NCI-H345 treated with DMSO at 0.1 percent for 48 hours (cell line): ENCODE results near the gene ANXA11.
"Not testable (repeated sequence)": the region's sequence is repeated elsewhere in the genome, so short reads cannot be mapped to it uniquely, and the experiment has no call there.

Experiments used
- DNase-seq: peaks from one replicate; lab custom pipeline; 2025; ENCODE audit not compliant: unreplicated experiment; lab: John Stamatoyannopoulos, UW

ANXA11 gene

DNA sequence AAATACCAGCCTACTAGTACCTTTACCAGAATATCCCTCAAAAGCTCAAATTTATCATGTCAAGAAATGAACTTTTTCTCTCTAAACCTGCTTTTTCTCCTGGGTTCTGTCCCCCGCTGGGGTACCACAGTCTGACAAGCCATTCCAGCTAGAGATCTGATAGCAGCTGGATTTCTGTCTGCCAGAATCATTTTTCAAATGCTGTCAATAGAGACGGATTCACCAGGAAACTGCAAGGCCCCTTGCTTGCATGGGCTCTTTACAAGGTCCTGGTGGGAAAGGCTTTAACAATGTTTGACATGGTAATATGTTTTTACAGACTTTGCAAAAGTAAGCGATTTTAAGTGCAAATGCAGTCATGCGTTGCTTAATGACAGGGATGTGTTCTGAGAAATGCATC, 4.9 kb upstream of the ANXA11 start:
- no peak for DNase-seq

DNA sequence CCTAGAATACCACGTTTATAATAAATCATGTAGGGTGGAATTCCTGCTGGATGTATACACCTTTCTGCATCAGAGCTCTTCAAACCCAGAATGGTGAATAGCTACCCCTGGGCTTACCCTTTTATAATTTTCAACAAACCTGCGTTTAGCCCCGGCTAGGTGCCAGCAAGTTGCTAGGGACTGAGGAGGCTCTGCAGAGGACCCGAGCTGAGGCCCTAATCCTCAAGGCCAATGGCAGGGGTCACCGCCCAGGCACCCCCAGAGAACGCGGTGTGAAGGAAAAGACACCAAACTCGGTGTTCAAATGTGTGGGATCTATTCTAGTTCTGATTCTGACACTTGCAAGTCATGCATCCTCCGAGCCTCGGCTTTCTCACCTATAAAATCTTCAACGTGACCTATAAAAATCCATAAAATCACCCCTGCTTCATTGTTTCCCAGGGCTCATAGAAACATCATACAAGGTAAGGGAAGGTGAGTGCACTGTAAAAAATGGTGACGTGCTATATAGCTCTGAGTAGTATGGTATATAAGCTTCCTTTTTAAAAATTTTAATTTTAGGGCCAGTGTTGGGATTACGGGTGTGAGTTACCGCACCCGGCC, 2.5 kb upstream of the ANXA11 start:
- DNase-seq = no peak

DNA sequence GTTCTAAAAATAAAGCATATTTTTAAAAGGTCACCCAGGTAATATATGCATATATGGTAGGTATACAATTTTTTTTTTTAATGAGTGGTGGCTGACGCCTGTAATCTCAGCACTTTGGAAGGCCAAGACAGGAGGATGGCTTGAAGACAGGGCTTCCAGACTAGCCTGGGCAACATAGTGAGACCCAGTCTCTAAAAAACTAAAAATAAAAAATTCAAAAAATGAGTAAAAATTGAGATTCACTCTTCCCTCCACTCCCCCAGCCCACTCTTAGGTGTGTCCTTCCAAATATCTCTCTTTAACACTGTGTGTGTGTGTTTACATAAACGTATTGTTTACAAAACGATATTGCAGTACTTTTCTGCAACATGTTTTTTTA, 929 bp upstream of the ANXA11 start:
- DNase-seq = no peak

DNA sequence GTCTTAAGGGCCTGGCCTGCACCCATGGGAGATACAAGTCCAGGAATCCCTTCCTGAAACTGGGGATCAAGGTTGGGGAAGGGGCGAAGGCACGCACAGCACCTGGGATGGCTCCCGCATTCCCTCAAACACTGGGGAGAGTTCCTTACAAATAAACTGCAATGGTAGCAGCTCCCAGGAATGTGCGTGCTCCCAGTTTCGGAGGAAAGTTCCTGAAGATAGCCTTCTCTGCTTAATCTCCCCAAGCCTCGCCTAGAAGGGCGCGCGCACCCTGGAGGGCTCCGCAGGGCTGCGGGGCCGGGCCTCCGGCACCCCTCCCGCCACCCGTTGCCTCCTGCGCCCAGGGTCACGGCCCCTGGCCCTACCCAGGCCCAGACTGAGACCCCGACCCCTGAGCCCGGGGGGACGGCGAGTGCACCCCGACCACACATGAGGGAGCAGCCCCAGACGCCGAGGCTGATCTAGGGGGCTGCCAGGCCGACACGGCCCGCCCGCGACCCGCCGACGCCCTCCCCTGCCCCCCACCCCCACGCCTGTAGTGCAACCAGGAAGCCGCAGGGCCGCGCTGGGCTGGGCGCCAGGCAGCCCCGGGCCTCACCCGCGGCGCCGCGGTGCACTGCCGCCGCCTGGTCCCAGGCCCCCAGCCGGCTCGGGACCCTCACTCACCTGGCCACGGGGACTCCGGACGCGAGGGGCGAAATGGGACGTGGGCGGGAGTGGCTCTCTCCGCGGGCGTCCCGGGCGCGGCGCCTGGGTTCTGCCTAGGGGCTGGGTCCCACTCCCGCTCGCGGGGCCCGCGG, 460 bp downstream of the ANXA11 start:
- DNase-seq = no peak

DNA sequence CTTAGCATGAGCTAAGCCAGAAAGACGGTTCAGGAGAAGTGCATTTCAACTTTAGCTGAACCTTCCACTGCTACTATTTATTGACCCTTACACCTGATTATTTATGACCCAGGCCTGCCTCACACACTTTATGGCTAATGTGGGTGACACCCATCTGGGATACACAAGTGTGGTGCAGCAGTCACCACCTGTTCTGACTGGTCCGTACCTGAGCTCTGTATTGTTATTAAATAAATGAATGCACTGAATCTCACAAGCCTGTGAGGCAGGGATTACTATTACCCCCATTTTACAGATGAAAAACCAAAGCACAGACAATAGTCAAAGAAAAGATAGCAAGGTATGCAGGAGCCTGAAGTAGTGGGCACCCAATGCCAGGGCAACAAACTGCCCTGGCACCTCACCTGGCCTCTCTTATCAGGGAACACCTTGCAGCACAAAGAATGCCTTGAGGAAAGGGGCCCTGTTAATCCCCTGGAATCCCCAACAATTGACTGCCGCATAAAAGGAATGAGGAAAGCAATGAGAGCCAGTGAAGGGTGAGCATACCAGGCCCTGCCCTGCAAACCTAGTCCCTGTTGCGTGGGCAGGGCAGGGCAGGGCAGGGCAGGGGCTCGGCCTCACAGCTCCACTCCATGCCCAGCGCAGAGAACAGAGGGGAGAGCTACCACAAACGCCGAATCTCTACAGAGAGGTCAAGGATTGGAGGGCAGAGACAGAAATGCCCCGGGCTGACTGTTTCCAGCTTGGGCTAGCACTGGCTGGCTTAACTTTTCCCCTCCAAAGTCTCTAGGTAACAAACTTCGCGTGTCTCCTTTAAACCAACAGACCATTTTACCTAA, 1.3 kb downstream of the ANXA11 start:
- DNase-seq = no peak

DNA sequence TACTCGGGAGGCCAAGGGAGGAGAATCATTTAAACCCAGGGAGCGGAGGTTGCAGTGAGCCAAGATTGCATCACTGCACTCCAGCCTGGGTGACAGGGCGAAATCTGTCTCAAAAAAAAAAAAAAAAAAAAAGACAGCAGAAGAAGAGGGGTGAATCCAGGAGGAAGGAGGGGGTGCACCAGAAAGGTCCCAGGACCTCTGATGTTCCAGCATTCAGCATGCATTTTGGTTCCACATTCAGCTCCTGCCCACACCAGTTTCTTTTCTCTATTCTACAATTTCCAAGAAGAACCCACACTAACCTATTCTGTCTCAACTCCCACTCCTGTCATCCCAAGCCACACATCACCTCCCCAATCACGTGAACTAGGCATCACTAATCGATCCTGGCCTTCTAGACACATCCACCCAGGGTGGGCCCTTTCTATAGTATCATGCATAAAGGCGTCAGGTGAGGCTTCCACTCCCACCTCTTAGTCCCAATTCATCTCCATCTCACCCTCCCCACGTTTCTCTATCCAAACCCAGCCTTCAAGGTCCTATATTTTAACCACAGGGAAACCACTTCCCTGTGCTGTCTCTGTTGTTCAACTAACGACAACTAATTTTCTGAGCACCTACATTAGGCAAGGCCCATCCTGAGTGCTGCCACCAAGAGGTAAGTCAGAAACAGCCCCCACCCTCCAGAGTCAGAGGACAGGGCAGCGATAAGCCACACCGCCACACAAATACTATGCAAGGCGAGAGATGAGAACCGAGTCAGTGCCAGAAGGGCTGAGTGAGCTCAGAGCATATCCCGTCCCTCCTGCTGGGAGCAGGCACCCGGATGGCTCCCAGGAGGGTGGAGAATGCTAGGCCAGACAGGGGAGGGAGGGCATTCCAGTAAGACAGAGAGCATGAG, 2.2 kb downstream of the ANXA11 start:
- no peak for DNase-seq

DNA sequence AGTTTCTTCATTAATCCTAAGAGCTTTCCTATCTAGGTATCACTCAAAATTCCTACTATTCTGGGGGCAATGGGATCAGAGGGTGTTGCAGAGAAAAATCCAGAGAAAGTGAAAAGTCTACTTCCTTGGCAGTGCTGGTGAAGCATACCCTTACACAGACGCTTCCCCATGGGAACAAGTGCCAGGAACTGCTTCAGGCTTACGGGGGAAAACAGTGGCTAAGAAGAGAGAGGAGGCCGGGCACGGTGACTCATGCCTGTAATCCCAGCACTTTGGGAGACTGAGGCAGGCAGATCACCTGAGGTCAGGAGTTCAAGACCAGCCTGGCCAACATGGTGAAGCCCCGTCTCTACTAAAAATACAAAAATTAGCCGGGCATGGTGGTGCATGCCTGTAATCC, 2.8 kb downstream of the ANXA11 start:
- not testable (repeated sequence) for DNase-seq

DNA sequence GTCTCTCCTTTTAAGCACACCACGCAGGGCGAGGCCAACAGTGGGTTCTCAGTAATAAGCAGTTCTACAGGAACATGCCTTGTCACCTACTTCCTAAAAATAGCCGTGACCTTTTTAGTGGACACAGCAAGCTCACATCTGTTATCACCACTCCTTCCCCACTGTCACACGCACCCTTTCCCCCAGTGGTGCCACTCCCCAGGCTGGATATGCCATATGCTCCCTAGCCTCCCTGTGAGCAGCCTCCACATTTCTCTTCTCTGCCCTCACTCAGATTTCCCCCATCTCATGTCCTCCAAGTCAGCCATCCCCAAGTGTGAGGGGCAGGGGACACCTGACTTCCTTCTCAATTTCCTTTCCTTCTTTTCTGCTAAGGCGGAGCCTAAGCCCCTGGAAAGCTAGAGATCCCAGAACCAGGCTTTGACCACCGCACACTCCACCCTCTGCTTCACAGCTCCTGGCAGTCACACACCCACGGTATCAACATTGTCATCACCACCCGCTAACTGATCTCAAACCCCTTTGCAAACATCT, 3.7 kb downstream of the ANXA11 start:
- no peak for DNase-seq

DNA sequence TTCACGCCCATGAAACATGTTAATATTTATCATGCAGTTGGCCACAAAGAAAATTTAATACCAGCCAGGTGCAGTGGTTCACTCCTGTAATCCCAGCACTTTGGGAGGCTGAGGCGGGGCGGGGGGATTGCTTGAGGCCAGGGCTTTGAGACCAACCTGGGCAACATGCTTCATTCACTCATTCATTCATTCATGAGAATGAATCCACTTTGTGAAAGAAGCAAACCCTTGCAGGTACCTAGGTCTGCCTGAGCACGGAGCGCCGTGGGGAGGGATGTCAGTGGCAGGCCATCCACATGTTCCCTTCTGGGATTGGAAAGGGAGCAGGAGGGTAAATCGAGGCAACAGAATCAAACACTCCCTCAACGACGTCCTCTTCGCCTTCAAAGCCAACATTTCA, 4.7 kb downstream of the ANXA11 start:
- DNase-seq = no peak

DNA sequence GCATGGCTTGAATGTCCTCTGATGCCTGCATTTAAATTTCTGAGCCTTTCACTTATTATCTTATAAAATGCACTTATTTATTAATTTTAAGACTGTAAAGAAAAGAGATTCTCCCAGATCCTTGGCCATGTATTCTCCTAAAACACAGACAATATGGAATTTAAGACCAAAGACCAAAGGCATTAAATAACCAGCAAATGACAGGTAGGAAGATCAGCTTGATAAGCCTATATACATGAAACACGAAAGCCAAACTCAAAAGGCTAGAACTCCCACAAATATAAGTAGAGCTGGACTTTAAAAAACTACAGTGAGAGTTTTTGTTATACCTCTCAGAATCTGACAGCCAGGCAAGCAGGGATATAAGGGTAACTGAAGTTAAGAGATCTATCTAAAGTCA, 5.1 kb downstream of the ANXA11 start:
- DNase-seq = no peak

DNA sequence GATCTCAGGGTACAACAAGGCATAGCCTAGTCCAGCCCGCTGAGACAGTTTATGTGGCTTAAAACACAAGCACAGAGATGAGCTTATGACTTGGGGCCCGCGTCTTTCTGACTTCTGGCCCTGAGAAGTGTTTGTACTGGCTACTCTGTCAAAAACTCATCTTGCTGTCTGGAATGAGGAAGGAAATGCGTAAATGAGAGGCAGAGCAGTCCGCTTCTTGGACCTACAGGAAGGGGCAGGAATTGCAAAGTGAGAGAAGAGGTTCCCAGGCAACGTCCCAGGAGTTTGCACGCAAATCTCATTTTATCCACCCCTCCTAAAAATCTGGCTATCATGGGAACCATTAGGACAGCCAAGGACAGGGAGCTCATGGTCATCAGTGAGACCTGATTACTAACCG, 5.5 kb downstream of the ANXA11 start:
- DNase-seq = no peak

DNA sequence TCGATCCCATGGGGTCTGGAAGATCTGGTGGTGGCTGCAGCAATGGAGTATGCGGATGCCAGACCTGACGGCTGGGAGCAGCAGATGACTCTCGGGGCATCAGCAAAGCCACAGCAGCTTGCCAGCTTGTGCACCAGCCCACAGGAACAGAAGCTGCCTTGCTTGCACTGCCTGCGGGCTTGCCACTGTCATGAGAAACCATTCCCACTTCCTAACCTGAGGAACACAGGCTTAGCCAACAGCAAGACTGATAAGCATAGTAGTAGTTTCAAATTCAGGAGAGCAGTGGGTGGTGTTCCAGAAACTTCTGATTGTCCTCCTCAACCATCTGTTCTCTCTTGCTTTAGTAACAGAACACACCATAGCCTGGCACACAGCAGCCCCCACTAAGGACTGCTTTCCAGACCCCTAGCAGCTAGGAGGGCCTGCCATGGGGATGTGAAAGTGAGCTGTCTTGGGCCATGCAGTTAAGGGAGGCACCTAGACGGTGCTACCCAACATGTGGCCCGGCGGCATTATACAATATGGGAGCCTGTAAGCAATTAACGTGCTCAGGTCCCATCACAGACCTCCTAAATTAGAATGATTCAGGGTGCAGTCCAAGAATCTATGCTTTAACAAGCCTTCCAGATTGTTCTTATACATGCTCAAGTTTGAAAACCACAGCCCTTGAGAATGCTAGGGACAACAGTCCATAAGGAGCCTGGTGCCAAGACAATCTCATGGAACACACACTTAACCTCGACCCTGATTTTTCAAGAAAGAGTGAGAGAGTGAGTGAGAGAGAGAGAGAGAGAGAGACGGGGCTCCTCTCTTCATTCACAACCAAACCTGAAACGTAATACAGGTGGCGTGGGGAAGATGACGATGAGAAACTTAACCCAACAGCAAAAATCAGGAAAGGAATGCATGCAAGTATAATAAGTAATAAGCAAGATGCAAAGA, 7.1 kb downstream of the ANXA11 start:
- no peak for DNase-seq

DNA sequence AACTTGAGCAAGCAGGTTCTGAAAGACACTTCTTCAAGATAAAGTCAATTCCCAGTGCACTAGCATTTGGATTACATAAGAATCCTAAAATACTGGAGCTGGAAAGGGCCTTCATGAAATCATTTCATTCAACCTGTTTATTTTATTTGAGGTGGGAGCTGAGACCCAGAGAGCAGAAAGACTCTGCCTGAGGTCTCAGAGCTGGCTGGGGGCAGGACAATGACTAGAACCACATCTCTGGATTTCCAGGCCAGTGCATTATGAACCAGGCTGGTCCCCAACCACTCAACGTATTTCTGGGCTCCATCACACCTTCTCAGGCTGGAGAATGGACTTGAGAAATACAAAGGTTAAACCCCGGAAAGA, 8.4 kb downstream of the ANXA11 start:
- DNase-seq = no peak

DNA sequence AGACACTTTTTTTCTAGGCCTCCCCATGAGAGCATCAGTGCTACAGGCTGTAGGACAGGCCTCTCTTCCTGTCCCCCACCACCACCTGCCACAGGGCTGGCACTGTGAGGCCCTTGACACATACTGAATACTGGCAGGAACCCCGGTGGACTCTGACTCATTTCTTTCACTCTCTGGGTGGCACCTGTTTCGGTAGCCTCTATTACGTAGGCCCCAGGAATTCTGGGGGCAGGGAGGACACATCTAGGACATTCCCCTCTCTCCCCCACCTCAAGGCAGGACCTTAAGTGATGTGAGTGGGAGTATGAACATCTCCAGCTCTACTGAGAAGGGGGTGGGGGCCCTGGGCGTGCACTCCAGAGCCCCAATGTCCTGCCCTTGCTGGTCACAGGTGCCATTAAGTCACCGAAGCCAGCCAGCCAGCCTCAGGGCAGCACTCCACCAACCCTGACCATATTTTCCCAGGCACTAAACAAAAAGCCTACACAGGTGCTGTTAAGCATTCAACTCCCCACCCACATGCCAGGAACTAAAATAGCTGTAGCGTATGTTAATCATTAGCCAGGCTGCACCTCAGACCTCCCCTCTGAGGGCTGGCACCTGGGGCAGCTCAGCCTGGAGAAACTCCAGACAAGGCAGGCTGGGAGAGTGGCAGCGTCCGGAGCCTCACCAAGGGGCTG, 8.9 kb downstream of the ANXA11 start:
- no peak for DNase-seq

DNA sequence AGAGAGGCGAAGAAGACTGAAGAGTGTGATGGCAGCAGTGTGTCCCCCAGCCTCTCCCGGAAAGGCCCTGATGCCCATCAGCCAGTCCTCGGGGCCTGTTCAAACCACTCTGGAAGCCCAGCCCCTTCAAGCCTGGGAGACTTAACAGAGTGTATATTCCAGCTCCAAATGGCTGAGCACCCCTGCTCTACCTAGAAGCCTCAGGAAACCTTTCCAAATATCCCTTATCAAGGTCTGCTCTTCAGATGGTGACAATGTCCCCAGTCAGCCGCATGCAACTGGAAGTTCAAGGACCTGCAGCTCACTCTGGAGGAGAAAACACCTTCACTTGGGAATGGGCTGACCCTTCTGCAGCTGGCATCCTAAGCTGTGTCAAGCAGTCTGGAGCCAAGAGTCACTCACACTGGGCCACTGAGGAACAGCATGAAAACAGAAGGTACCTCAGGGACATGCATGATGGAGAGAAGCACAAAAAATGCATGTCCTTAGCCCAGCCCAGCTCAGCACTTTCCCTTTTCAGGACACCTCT, 10.2 kb downstream of the ANXA11 start:
- DNase-seq = no peak

DNA sequence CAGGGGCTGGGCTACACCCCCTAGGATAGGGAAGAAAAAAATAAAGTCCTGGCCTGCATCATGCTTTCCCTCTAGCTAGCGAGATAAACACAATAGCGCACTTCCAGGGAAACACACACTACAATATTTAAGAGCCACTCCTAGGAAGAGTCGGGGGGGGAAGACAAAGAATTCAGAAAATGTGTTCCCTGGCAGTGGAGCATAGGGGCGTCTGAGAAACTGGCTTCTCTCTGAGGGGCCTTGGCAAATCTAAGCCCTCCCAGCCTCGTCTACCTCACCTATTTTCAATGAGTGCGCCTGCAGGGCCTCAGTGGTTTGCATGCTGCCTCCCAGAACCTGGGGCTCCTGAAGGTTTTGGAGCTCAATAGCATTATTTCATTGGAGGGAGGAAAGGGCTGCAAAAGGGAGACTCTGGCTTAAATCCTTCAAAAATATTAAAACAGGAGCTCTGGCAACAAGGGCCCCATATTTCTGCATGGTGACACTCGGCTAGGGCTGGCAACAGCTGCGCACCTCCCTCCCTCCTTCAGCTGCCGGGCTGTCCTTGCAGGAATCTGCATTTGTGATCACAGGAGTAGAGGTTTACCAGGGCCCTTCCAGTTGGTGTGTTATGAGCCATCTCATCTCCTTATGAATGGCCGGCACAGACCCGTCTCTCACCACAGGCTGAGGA, 10.8 kb downstream of the ANXA11 start:
- DNase-seq = no peak

DNA sequence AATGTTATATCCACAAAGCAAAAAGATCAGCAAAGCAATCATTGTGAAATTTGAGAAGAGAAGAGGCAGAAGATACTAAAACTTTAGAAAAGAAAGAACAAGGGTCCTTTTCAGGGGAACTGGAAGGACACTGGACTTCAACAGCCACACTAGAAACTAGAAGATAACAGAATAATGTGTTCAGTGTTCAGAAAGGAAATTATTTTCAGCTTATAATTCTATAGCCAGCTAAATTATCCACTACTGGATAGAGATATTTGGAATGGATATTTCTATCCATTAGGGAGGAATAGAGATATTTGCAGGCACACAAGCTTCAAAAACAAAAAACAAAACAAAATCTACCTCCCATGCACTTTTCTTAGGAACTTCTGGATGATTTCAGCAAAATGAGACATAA, 12.8 kb downstream of the ANXA11 start:
- DNase-seq = no peak

DNA sequence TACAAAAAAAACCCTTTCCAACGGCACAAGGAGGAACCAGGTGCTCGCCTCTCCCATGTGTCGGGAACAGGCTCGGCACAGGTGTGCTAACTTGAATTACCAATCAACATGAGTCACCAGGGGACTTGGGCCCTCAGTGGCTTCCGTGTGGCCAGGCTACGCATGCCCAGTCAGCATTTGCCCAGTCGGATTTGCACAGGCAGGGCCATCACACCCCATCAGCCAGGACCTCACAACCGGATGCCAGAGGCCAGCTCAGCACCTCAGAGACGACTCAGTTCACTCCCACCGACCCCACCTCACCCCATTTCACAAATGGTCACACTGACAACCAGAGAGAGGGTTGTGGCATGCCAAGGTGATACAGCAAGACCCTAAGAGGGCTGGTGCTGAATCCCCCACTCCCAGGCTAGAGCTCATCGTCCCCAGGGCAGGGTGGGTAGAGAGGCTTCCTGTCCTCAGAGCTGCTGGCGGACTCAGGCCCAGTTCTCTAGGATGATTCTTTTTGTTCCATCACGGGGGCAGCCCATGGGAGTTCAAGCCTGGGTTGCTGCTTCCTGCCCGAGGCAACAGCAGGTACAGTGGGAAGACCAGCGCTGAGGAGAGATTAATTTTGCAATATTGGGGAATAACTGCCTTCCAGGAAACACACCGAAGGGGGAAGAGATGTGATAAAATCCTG, 13.6 kb downstream of the ANXA11 start:
- DNase-seq = no peak
